Gastroesophageal sphincter (tissue), 4 donors: ENCODE data around the gene HMX3. TPM values are rescaled to one million over a fixed set of nuclear protein-coding genes. Genes with fewer than 3 reads are reported as not detected.
A peak's percentile ranks its signal among the peaks of the same experiment; 100 is the strongest.

ENCODE experiments used
- ATAC-seq: fragments of 150-250 bp; one replicate; pipeline ENCODE4 v1.9.1; 2016; ENCODE audit warnings: mild to moderate bottlenecking, moderate library complexity
- H3K27ac ChIP-seq, 4 donors: fragments of 200-600 bp; sonication (generic) in 3 of 4; 1 replicate in 3 of 4; 2 replicates in 1 of 4; pipeline ENCODE4 v1.5.1; 2016 to 2019
- H3K27me3 ChIP-seq: fragments of 200-600 bp; sonication (generic); one replicate; pipeline ENCODE4 v1.5.1; 2019
- H3K36me3 ChIP-seq, 2 donors: fragments of 200-600 bp; sonication (generic); one replicate each; pipeline ENCODE4 v1.5.1; 2019; ENCODE audit warnings: control low read depth in 1 of 2
- H3K4me1 ChIP-seq, 3 donors: fragments of 200-600 bp; sonication (generic); 1 replicate in 2 of 3; 2 replicates in 1 of 3; pipeline ENCODE4 v1.5.1; 2016 to 2019; ENCODE audit warnings: control low read depth in 2 of 3
- H3K4me3 ChIP-seq, 2 donors: fragments of 200-600 bp; sonication (generic); one replicate each; pipeline ENCODE4 v1.5.1; 2019; ENCODE audit warnings: mild to moderate bottlenecking in 1 of 2, moderate library complexity in 1 of 2
- H3K9me3 ChIP-seq, 3 donors: fragments of 200-600 bp; sonication (generic); one replicate each; pipeline ENCODE4 v1.5.1; 2017 to 2019; ENCODE audit warnings: control low read depth in 2 of 3
- EP300 ChIP-seq: sonication (generic); formaldehyde crosslinking; IDR thresholded peaks from one replicate; pipeline ENCODE4 v1.6.1; 2017; ENCODE audit warnings: antibody characterized with exemption, mild to moderate bottlenecking
- POLR2A ChIP-seq, 2 donors: fragments of 450-650 bp; IDR thresholded peaks; one replicate each; pipeline ENCODE4 v1.6.1; 2017; ENCODE audit warnings: antibody characterized with exemption in 2 of 2, mild to moderate bottlenecking in 2 of 2, moderate library complexity in 1 of 2
- POLR2AphosphoS5 ChIP-seq: sonication (generic); formaldehyde crosslinking; IDR thresholded peaks from one replicate; pipeline ENCODE4 v1.6.1; 2017; ENCODE audit warnings: antibody characterized with exemption
- WGBS, 2 donors: methylation state at CpG; one replicate each; pipeline ENCODE4 v1.1.5; 2018; ENCODE audit warnings: low coverage in 1 of 2; 5-methylcytosine and 5-hydroxymethylcytosine counted together
- total RNA-seq, 4 donors: library from RNA; depleted of rRNA; stranded (reverse); fragments of >200 nt; gene quantifications; one replicate each; pipeline ENCODE4 v1.1.0, GENCODE V29; 2016
- TF ChIP-seq, protein P1 (sequence below), 4 experiments: fragments of 200-600 bp in 2 of 4; fragments of 450-650 bp in 2 of 4; sonication (generic) in 1 of 4; IDR thresholded peaks; one replicate each; pipeline ENCODE4 v1.5.1; 2017 to 2019; ENCODE audit warnings: antibody characterized with exemption in 4 of 4, mild to moderate bottlenecking in 2 of 4, moderate library complexity in 2 of 4

The HMX3 gene
- total RNA-seq, 4 donors from 2014 or later: 1.1 TPM; not detected in 3

DNA sequence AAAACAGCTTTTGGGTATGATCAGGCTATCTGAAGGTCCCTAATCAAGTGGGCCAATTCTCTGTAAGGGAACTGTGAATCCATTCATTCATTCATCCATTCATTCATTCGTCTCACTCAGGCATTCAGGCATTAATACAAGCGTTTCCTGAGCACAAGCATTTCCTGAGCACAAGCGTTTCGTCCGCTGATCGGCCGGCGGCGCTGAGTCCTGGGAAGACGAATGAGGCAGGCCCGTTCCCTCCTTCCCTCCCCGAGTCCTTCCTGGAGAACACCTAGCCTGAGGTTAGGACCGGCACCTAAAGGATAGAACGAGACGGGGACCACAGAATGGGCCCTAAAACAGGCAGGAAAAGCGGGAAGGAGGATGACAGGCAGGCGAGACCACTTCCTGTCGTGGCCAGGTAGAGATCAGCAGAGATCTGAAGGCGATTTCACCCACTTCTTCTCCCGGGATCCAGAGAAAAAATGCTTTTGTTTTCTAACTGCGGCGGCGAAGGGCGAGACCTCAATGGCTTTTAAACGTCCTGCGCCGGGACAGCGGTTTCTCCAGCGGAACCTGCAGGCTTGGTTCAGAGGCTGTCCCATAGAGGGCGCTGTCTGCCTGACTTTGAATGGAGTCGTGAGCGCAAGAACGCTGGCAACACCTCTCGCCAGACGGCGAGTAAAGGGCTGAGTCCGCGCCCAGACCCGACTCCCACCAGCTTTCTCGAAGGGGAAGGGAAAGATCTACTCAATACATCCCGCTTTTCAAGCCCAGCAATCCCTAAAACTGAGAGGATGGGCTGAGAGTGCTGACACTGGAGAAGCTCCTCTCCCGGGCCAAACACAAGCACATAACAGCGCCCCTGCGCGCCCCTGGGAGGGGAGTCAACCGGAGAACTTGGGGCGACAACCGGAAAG lies 2.9 kb upstream of the HMX3 start:
- peaks cover 100% of the 10 kb centered on the region for H3K27me3 ChIP-seq
- H3K27ac ChIP-seq: no peak overlapping the region
- TF ChIP-seq POLR2A (IDR thresholded peaks at IDR 0.05) (no peak), EP300 (no peak)
- TF ChIP-seq, protein P1, sequence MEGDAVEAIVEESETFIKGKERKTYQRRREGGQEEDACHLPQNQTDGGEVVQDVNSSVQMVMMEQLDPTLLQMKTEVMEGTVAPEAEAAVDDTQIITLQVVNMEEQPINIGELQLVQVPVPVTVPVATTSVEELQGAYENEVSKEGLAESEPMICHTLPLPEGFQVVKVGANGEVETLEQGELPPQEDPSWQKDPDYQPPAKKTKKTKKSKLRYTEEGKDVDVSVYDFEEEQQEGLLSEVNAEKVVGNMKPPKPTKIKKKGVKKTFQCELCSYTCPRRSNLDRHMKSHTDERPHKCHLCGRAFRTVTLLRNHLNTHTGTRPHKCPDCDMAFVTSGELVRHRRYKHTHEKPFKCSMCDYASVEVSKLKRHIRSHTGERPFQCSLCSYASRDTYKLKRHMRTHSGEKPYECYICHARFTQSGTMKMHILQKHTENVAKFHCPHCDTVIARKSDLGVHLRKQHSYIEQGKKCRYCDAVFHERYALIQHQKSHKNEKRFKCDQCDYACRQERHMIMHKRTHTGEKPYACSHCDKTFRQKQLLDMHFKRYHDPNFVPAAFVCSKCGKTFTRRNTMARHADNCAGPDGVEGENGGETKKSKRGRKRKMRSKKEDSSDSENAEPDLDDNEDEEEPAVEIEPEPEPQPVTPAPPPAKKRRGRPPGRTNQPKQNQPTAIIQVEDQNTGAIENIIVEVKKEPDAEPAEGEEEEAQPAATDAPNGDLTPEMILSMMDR (IDR thresholded peaks at IDR 0.05): peak in 3 of 4 experiments; percentile 82 to 93 (median 86)
- H3K36me3 ChIP-seq: no peaks in the 10 kb centered on the region
- 3 to 5% methylated on average over 16 to 25 of the region's 48 CpGs for WGBS, 2 donors
- ATAC-seq: peak; percentile 76
- H3K9me3 ChIP-seq: peaks cover 0 to 16% (median 0%) of the 10 kb centered on the region in 3 donors
- H3K4me1 ChIP-seq: peaks cover 0 to 54% (median 49%) of the 10 kb centered on the region in 3 donors
- H3K4me3 ChIP-seq: peak overlapping the region in 1 of 2 donors; percentile 24

DNA sequence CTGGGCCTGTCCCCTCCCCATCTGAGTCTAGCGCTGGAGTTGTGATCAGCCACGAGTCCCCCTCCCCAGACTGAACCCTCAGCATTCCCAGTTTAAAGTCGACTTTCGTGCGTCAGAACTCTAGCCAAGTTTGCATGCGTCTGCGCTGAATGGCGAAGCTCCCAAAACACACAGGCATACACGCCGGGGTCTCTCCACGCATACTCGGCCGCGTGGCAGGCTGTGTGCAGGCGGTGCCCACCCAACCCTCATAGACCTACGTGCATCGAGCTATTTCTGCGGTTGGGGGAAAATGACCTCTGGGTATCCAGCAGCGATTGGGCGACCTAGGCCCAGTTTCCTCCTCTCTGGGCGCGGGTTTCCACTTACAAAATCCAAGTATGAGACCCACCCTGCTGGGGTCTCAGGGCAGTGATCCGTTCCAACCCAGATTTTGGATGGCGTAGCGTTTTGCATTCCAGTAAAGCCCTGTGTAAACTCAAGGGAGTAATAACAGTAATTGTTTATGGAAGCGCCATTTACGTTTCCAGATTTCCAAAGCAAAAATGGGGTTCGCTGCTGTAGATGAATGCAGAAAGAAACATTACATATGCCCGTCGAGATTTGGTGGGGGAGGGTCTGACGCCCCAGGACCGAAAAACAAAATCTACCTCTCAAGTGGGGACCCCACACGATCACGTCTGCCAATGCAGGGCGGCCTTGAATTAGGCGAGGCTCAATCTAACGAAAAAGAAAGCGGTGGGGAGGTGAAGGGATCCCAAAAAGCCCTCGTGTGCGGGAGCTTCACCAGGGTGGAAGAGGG lies 2.0 kb upstream of the HMX3 start:
- WGBS, 2 donors: 7 to 8% methylated on average over 14 to 21 of the region's 40 CpGs
- H3K27me3 ChIP-seq: peaks cover 100% of the 10 kb centered on the region

DNA sequence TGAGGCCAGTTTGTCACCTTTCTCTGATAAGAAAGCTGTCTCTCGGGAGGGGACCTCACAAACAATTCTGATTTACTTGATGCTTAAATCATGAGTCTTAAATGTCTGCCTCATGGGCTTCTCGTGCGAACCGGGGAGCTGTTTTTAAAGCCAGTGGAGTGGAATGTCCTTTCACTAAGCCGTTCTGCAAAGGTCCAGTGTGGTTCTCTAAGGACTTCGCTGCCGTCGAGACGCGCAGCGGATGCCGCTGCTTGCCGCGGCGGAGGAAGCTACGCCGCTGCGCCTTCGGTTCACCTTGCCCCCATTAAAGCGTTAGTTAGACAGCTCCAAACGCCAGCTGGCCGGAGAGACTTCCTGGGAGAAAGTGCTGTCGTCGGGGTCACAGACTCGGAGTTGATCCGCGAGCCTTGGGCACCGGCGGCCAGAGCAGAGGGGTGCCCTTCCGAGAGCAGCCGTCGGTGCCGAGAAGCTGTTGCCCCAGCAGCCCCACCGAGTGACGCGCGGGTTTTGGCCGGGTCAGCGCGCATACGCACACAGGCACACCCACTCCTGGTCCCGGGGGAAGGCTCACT lies 1.3 kb upstream of the HMX3 start:
- ATAC-seq: no peak
- H3K9me3 ChIP-seq: peaks cover 0 to under 1% (median 0%) of the 10 kb centered on the region in 3 donors
- H3K36me3 ChIP-seq: no peaks in the 10 kb centered on the region
- TF ChIP-seq POLR2AphosphoS5 (no peak), EP300 (no peak), POLR2A (IDR thresholded peaks at IDR 0.05) (no peak)
- TF ChIP-seq, protein P1 (IDR thresholded peaks at IDR 0.05): no peak
- no peak overlapping the region for H3K27ac ChIP-seq
- H3K4me3 ChIP-seq: no peak overlapping the region
- H3K27me3 ChIP-seq: peaks cover 100% of the 10 kb centered on the region
- 0 to 17% methylated on average over 1 of the region's 42 CpGs for WGBS, 2 donors
- peaks cover 0 to 64% (median 49%) of the 10 kb centered on the region in 3 donors for H3K4me1 ChIP-seq

More for the DNA sequence above, 2.0 kb upstream of the HMX3 start:
- Histone ChIP-seq H3K36me3 (no peaks in the 10 kb centered on the region), H3K4me3 (peak overlapping the region in 1 of 2 donors; percentile 24), H3K9me3 (peaks cover 0 to 7% (median 0%) of the 10 kb centered on the region in 3 donors), H3K27ac (no peak overlapping the region), H3K4me1 (peaks cover 0 to 59% (median 49%) of the 10 kb centered on the region in 3 donors)
- no peak for TF ChIP-seq EP300
- no peak for TF ChIP-seq POLR2A (IDR thresholded peaks at IDR 0.05)
- TF ChIP-seq POLR2AphosphoS5: no peak
- TF ChIP-seq, protein P1 (IDR thresholded peaks at IDR 0.05): no peak
- no peak for ATAC-seq

DNA sequence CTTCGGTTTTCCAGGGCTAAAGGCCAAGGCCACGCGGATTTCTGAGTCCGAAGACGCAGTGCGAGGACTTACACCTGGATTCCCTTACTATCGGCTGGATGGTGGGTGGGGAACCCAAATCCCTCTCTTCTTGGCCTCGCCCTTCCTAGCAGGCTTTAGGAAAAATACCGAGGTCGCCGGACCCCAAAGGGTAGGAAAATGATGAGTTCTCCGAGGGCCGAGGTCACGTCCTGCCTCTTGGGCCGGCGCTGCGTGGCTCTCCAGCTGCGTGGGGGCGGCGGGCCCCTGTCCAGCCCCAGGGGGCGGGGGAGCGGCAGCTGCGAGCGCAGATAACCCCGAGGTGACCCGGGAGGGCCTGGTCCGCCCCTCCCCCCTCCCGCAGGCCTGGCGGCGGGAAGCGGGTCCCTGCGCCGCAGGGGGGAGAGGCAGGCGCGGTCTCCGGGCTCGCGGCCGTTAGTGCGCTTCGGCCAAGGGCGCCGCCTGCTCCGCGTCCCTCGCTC lies 805 bp upstream of the HMX3 start:
- WGBS, 2 donors: no CpG with 5 or more reads among the region's 46 CpGs
- peaks cover 100% of the 10 kb centered on the region for H3K27me3 ChIP-seq
- ATAC-seq: no peak
- H3K27ac ChIP-seq: no peak overlapping the region
- no peaks in the 10 kb centered on the region for H3K9me3 ChIP-seq
- peaks cover 0 to 69% (median 49%) of the 10 kb centered on the region in 3 donors for H3K4me1 ChIP-seq
- TF ChIP-seq POLR2A (IDR thresholded peaks at IDR 0.05) (no peak), EP300 (no peak)
- H3K4me3 ChIP-seq: peak overlapping the region in 1 of 2 donors; percentile 48
- H3K36me3 ChIP-seq: no peaks in the 10 kb centered on the region
